Measurements from ENCODE around the gene PNMT. TPM values are rescaled to one million over a fixed set of nuclear protein-coding genes. Genes with fewer than 3 reads are reported as not detected.
"Not testable (repeated sequence)": the region's sequence is repeated elsewhere in the genome, so short reads cannot be mapped to it uniquely, and the experiment has no call there.

PNMT gene
- total RNA-seq, 1 experiment from 2014 or later, result 2.4 TPM

- CTCF ChIA-PET, result no interaction called here
These were observed 28.5 kb downstream of the PNMT start for GRCh38 chr17:39696731-39697130.

GRCh38 chr17:39697961-39698360 lies 29.7 kb downstream of the PNMT start:
- Histone ChIP-seq H3K36me3 (ENCODE audit: control insufficient read depth, insufficient read depth, low read length) (peaks cover 3% of the 10 kb centered on the region; the same call in 1 of the 2 replicates), H3K27me3 (ENCODE audit: control insufficient read depth, insufficient read depth, low read length) (no peaks in the 10 kb centered on the region), H3K27ac (ENCODE audit: low read length) (no peak overlapping the region), H3K4me1 (ENCODE audit: control insufficient read depth, insufficient read depth, low read length) (peaks cover 27% of the 10 kb centered on the region), H3K4me3 (ENCODE audit: low read depth in 2 of 2, low read length in 2 of 2) (no peak overlapping the region), H3K9me3 (ENCODE audit: control insufficient read depth, insufficient read depth, low read depth, low read length) (no peaks in the 10 kb centered on the region)
- in situ Hi-C loops (cut with HindIII; ENCODE audit: low pct_unique_long_range_greater_than_20kb, low sequenced_read_pairs) (no loop called here), intact Hi-C loops (cut with micrococcal nuclease; ENCODE audit: unreplicated experiment) (no loop called here)
- DNase-seq (ENCODE audit: low read depth, low spot score) (no peak), ATAC-seq (no peak)
- BruUV-seq (replicated peaks), result no TSS peak
- ChIA-PET POLR2A (interaction anchor here (0.7 kb wide), 1 partner anchor 107 kb away, joined by 6 read pairs; no protein-coding TSS in a partner anchor), CTCF (no interaction called here)
- TF ChIP-seq CTCF (IDR thresholded peaks at IDR 0.05), result no peak
- TF ChIP-seq REST (IDR thresholded peaks at IDR 0.05; ENCODE audit: insufficient read depth in 1 of 2, low read depth in 2 of 2, low read length in 1 of 2), result no peak
- TF ChIP-seq POLR2AphosphoS5 (IDR thresholded peaks at IDR 0.05; ENCODE audit: low read depth, low read length), result no peak
- TF ChIP-seq SIN3A (IDR thresholded peaks at IDR 0.05; ENCODE audit: borderline replicate concordance, insufficient read depth, low read depth, low read length), result no peak
- no peak for TF ChIP-seq TCF7L2 (IDR thresholded peaks at IDR 0.05; ENCODE audit: low read depth, low read length)

More at GRCh38 chr17:39696731-39697130, 28.5 kb downstream of the PNMT start:
- Histone ChIP-seq H3K4me3 (ENCODE audit: low read depth in 2 of 2, low read length in 2 of 2) (no peak overlapping the region), H3K9me3 (ENCODE audit: control insufficient read depth, insufficient read depth, low read depth, low read length) (no peaks in the 10 kb centered on the region), H3K27ac (ENCODE audit: low read length) (no peak overlapping the region), H3K27me3 (ENCODE audit: control insufficient read depth, insufficient read depth, low read length) (no peaks in the 10 kb centered on the region), H3K4me1 (ENCODE audit: control insufficient read depth, insufficient read depth, low read length) (peaks cover 14% of the 10 kb centered on the region), H3K36me3 (ENCODE audit: control insufficient read depth, insufficient read depth, low read length) (peaks cover 3% of the 10 kb centered on the region; the same call in 1 of the 2 replicates)
- POLR2A ChIA-PET, result no interaction called here
- intact Hi-C loops (cut with micrococcal nuclease; ENCODE audit: unreplicated experiment) (no loop called here), in situ Hi-C loops (cut with HindIII; ENCODE audit: low pct_unique_long_range_greater_than_20kb, low sequenced_read_pairs) (no loop called here)
- ATAC-seq, result no peak
- no peak for DNase-seq (ENCODE audit: low read depth, low spot score)
- no TSS peak for BruUV-seq (replicated peaks)
- TF ChIP-seq REST (IDR thresholded peaks at IDR 0.05; ENCODE audit: insufficient read depth in 1 of 2, low read depth in 2 of 2, low read length in 1 of 2) (no peak), TCF7L2 (IDR thresholded peaks at IDR 0.05; ENCODE audit: low read depth, low read length) (no peak), CTCF (IDR thresholded peaks at IDR 0.05) (no peak), SIN3A (IDR thresholded peaks at IDR 0.05; ENCODE audit: borderline replicate concordance, insufficient read depth, low read depth, low read length) (no peak), POLR2AphosphoS5 (IDR thresholded peaks at IDR 0.05; ENCODE audit: low read depth, low read length) (no peak)

GRCh38 chr17:39699157-39699817 lies 31.0 kb downstream of the PNMT start:
- Histone ChIP-seq H3K4me3 (ENCODE audit: low read depth in 2 of 2, low read length in 2 of 2) (peak overlapping the region; percentile 70 to 78), H3K27ac (ENCODE audit: low read length) (peak overlapping the region; percentile 86), H3K4me1 (ENCODE audit: control insufficient read depth, insufficient read depth, low read length) (peaks cover 38% of the 10 kb centered on the region)
- POLR2A ChIA-PET; in situ Hi-C loops (cut with HindIII; ENCODE audit: low pct_unique_long_range_greater_than_20kb, low sequenced_read_pairs); ATAC-seq; DNase-seq (ENCODE audit: low read depth, low spot score); H3K9me3 ChIP-seq (ENCODE audit: control insufficient read depth, insufficient read depth, low read depth, low read length); intact Hi-C loops (cut with micrococcal nuclease; ENCODE audit: unreplicated experiment); H3K36me3 ChIP-seq (ENCODE audit: control insufficient read depth, insufficient read depth, low read length); BruUV-seq (replicated peaks); H3K27me3 ChIP-seq (ENCODE audit: control insufficient read depth, insufficient read depth, low read length): not testable (repeated sequence)
- CTCF ChIA-PET, result interaction anchor here (0.6 to 1.2 kb wide), 3 partner anchors 72 to 174 kb away, joined by 3 to 4 read pairs (median 3); no protein-coding TSS in a partner anchor
